AG04449 (cell line): Measurements from ENCODE around the gene NMU.

Source experiments
- CTCF ChIA-PET: fragments of 350-600 bp; formaldehyde crosslinking; extraction: SDS; loops from one replicate; lab custom pipeline; 2021; ENCODE audit warnings: antibody characterized with exemption; lab: Yijun Ruan, JAX
- POLR2A ChIA-PET: fragments of 400-600, 350-600 bp; formaldehyde crosslinking; extraction: SDS; loops from one replicate; lab custom pipeline; 2020; ENCODE audit warnings: antibody characterized with exemption, inconsistent platforms; lab: Yijun Ruan, JAX
- DNase-seq: peaks from one replicate; pipeline ENCODE4 v3.0.0-alpha.2; 2010; ENCODE audit warnings: low read depth, low spot score
- H3K4me3 ChIP-seq: 2 replicates; pipeline ENCODE4 v1.5.1; 2011; ENCODE audit warnings: low read depth, mild to moderate bottlenecking, control low read depth, low read length
- CTCF ChIP-seq: IDR thresholded peaks from one replicate; pipeline ENCODE4 v1.5.1; 2011; ENCODE audit warnings: mild to moderate bottlenecking, moderate library complexity, low read length, control low read depth, inconsistent platforms; ENCODE audit not compliant: insufficient read depth; ENCODE audit errors: missing control alignments

The NMU gene

DNA sequence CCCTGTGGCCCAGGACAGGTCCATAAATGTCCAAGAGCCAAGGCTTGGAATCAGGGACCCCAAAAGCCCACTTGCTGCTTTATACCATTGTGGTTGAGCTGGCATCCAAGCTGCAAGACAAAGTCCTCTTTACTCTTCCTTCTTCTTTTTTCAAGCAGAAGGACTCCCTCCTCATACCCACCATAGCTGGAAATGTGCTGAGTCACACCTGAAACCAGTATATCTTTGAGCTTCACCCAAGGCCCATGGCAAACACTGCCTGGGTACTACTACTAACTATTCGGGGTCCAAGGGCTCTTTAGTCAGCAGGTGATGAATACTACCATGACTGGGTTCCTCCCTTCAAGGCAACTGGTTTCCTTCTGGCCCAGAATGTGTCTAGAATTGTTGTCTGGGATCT lies 37.3 kb upstream of the NMU start:
- no peak for DNase-seq
- H3K4me3 ChIP-seq = no peak overlapping the region
- ChIA-PET POLR2A (no interaction called here), CTCF (no interaction called here)
- TF ChIP-seq CTCF = no peak

- POLR2A ChIA-PET = no interaction called here
- no peak for DNase-seq
- H3K4me3 ChIP-seq = no peak overlapping the region
- no peak for TF ChIP-seq CTCF
- CTCF ChIA-PET = no interaction called here
Measured at GRCh38 chr4:55671667-55672066, 35.6 kb upstream of the NMU start.

DNA sequence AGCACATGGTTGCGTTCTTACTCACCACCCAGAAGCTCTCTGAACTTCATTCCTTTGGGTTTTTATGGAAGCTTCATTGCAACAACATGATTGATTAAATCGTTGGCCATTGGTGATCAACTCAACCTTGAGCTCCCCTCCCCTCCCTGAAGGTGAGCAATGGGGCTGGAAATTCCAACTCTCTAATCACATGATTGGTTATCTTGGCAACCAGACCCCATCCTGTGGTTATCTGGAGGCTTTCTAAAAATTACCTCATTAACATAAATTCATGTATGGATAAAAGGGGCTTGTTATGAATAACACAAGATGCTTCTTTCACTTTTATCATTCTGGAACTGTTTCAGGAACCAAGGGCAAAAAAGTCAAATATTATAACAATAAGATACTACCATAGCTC lies 34.6 kb upstream of the NMU start:
- no peak for TF ChIP-seq CTCF
- DNase-seq = no peak
- no peak overlapping the region for H3K4me3 ChIP-seq
- ChIA-PET POLR2A (no interaction called here), CTCF (no interaction called here)

DNA sequence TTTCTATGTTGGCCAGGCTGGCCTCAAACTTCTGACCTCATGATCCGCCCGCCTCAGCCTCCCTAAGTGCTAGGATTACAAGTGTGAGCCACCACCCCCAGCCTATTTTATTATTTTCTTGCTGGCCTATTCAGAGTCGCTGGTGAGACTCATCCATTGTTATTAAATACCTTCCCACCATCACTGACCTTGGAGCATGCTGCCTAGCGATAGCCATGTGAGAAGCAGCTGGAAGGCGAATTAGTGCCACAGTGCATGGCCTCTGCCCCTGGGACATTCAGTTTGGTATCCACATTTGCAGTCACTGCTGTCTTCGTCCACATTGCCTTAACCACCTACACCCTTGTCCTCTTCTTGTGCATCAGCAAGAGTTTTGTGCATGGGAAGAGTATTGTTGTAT lies 32.4 kb upstream of the NMU start:
- no peak for TF ChIP-seq CTCF
- POLR2A ChIA-PET = no interaction called here
- CTCF ChIA-PET = no interaction called here
- no peak overlapping the region for H3K4me3 ChIP-seq
- no peak for DNase-seq

- H3K4me3 ChIP-seq = no peak overlapping the region
- no peak for TF ChIP-seq CTCF
- CTCF ChIA-PET = no interaction called here
- POLR2A ChIA-PET = no interaction called here
- DNase-seq = no peak
Measured at GRCh38 chr4:55666535-55666934, 30.4 kb upstream of the NMU start.

DNA sequence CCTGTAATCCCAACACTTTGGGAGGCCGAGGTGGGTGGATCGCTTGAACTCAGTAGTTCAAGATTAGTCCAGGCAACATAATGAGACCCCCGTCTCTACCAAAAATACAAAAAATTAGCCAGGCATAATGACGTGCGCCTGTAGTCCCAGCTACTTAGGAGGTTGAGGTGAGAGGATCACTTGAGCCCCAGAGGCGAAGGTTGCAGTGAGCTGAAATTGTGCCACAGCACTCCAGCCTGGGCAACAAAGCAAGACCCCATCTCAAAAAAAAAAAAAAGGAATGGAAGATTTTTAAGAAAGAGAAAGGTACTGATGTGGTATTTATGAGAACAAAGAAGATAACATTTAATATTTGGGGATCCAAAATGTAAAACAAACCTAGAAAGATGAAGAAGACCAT lies 27.0 kb upstream of the NMU start:
- POLR2A ChIA-PET = no interaction called here
- TF ChIP-seq CTCF = no peak
- no peak overlapping the region for H3K4me3 ChIP-seq
- CTCF ChIA-PET = no interaction called here
- DNase-seq = no peak
